H7 (cell line): Measurements from ENCODE around the gene COMMD10. TPM values are rescaled to one million over a fixed set of nuclear protein-coding genes. Genes with fewer than 3 reads are reported as not detected.

ENCODE experiments used
- DNase-seq: peaks from one replicate; pipeline ENCODE4 v3.0.0; 2012
- H3K27me3 ChIP-seq: 2 replicates; pipeline ENCODE4 v1.6.0; 2011; ENCODE audit warnings: mild to moderate bottlenecking, low read length; ENCODE audit not compliant: control insufficient read depth, insufficient read depth
- H3K36me3 ChIP-seq: replicated peaks from 2 replicates; pipeline ENCODE4 v1.5.1; 2011; ENCODE audit warnings: low read length; ENCODE audit not compliant: control insufficient read depth, insufficient read depth
- H3K4me3 ChIP-seq: 2 replicates; pipeline ENCODE4 v1.5.1; 2011; ENCODE audit warnings: low read depth, mild to moderate bottlenecking, control low read depth, low read length, moderate library complexity; ENCODE audit not compliant: insufficient read depth
- total RNA-seq: library from RNA; depleted of rRNA; stranded (reverse); fragments of >200 nt; shearing (Covaris generic); gene quantifications from 2 replicates; pipeline ENCODE4 v1.2.3, GENCODE V29; 2014

The COMMD10 gene
- total RNA-seq, 1 experiment from 2014 or later: 47.3 TPM

- Histone ChIP-seq H3K27me3 (no peaks in the 10 kb centered on the region), H3K4me3 (no peak overlapping the region), H3K36me3 (no peaks in the 10 kb centered on the region)
- no peak for DNase-seq
Observed at GRCh38 chr5:116273448-116274242, 188.8 kb downstream of the COMMD10 start.

DNA sequence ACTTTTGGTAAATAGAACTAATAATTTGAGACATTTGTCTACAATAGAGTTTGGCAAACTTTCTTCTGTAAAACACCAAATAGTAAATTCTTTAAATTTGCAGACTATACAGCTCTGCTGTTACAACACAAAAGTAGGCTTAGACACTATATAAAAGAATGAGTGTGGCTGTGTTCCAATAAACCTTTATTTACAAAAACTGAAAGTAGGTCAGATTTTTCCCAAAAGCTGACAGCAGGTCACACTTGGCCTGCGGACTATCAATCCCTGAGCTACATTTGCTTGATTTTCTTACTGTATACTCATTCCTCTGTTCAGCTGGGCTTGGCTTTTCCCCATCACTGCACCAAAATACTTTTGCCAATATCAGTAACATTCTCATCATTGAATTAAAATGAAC lies 189.4 kb downstream of the COMMD10 start:
- H3K36me3 ChIP-seq: no peaks in the 10 kb centered on the region
- no peak overlapping the region for H3K4me3 ChIP-seq
- no peak for DNase-seq
- no peaks in the 10 kb centered on the region for H3K27me3 ChIP-seq

DNA sequence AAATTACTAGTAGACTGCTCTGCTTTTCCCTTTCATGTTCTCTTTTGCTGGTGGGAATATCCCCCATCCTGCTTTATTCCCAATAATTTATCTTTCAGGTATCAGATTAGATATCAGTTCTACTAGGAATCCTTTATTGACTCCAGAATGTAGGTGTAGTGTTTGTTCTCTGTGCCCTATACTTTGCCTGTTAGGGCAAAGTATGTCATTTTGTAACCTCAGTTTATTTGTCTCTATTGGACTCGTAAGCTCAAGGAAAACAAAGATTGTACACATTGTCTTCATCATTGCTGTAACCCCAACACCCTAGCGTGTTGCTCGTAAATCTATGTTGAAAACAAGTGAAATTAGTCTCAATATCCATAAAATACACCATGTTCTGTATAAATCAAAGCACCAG lies 190.5 kb downstream of the COMMD10 start:
- Histone ChIP-seq H3K4me3 (no peak overlapping the region), H3K27me3 (no peaks in the 10 kb centered on the region), H3K36me3 (no peaks in the 10 kb centered on the region)
- no peak for DNase-seq

- DNase-seq: no peak
- Histone ChIP-seq H3K4me3 (no peak overlapping the region), H3K27me3 (no peaks in the 10 kb centered on the region), H3K36me3 (no peaks in the 10 kb centered on the region)
Observed at GRCh38 chr5:116276952-116277351, 192.1 kb downstream of the COMMD10 start.

GRCh38 chr5:116280149-116280803 lies 195.5 kb downstream of the COMMD10 start:
- no peaks in the 10 kb centered on the region for H3K36me3 ChIP-seq
- H3K4me3 ChIP-seq: no peak overlapping the region
- DNase-seq: no peak
- no peaks in the 10 kb centered on the region for H3K27me3 ChIP-seq

DNA sequence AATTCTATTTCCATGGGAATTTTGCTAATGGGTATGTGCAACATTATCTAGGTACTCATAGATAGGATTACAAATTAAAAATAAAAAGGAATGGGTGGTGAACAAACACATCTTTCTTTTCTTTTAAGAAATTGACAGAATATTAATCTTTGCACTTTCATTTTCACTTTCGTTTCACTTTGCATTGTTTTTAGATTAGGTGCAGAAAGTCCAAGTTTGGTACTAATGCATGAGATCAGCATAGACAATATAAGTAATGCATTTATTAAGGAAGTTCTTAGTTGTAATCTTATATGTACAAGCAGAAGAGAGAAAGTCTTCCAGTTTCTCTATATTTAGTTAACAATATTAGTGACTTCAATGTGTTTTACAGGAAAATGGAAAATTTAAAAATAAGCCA lies 196.5 kb downstream of the COMMD10 start:
- Histone ChIP-seq H3K36me3 (no peaks in the 10 kb centered on the region), H3K4me3 (no peak overlapping the region), H3K27me3 (no peaks in the 10 kb centered on the region)
- no peak for DNase-seq

DNA sequence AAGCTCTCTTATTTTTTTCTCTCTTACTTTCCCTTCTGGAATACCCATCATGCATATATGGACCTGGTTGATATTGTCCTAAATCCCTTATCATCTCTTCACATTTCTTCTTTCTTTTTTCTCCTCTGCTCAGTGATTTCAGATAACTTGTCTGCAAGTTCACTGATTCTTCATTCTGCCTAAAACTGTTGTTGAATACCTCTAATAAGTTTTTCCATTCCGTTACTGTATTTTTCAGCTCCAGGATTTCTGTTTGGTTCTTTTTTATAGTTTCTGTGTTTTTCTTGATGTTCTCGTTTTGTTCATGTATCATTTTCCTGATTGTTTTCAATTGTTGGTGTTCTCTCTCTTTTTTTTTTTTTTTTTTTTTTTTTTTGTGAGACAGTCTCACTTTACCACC lies 203.7 kb downstream of the COMMD10 start:
- Histone ChIP-seq H3K36me3 (no peaks in the 10 kb centered on the region), H3K27me3 (no peaks in the 10 kb centered on the region), H3K4me3 (no peak overlapping the region)
- DNase-seq: no peak

- Histone ChIP-seq H3K36me3 (no peaks in the 10 kb centered on the region), H3K4me3 (no peak overlapping the region), H3K27me3 (no peaks in the 10 kb centered on the region)
- DNase-seq: peak; percentile 18
Observed at GRCh38 chr5:116289276-116289675, 204.5 kb downstream of the COMMD10 start.

- no peak for DNase-seq
- Histone ChIP-seq H3K36me3 (no peaks in the 10 kb centered on the region), H3K4me3 (no peak overlapping the region), H3K27me3 (no peaks in the 10 kb centered on the region)
Observed at GRCh38 chr5:116291271-116291670, 206.4 kb downstream of the COMMD10 start.

GRCh38 chr5:116292321-116292720 lies 207.5 kb downstream of the COMMD10 start:
- H3K36me3 ChIP-seq: no peaks in the 10 kb centered on the region
- no peak for DNase-seq
- H3K4me3 ChIP-seq: no peak overlapping the region
- H3K27me3 ChIP-seq: no peaks in the 10 kb centered on the region

DNA sequence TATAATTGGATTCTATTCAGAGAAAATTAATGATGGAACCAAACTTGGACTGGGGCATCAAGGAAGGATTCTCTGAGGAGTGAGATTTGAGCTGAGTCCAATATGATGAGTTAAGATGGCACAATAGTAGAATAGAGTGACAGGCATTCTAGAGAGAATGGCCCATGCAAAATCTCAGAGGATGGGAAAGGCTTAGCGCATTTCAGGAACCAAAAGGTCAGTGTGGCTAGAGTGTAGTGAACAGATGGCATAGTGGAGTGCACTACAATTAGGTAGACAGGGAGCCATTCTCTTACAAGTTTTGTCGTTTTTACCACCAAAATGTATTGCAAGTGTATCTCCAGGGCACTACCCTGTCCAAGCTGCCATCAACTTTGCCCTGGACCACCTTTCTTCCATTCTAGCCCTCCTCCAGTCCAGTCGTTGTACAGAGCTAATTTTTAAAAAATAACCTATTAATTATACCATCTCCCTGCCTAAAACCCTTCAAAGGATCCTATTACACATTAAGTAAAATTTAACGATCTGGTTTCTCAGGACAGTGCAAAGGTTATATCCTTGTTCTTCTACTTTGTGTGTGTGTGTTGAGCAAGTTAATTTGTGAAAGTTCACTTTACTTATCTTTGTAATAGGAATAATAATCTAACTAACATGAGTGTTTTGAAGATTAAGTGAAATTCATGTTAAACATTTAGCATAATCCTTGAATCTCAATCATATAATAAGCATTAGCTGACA lies 211.7 kb downstream of the COMMD10 start:
- DNase-seq: no peak
- Histone ChIP-seq H3K4me3 (no peak overlapping the region), H3K36me3 (no peaks in the 10 kb centered on the region; the same call in 1 of the 2 replicates), H3K27me3 (no peaks in the 10 kb centered on the region)

GRCh38 chr5:116297296-116297814 lies 212.5 kb downstream of the COMMD10 start:
- Histone ChIP-seq H3K36me3 (no peaks in the 10 kb centered on the region; the same call in 1 of the 2 replicates), H3K27me3 (no peaks in the 10 kb centered on the region), H3K4me3 (no peak overlapping the region)
- no peak for DNase-seq

- no peak overlapping the region for H3K4me3 ChIP-seq
Observed at GRCh38 chr5:116299746-116300640, 215.2 kb downstream of the COMMD10 start.

DNA sequence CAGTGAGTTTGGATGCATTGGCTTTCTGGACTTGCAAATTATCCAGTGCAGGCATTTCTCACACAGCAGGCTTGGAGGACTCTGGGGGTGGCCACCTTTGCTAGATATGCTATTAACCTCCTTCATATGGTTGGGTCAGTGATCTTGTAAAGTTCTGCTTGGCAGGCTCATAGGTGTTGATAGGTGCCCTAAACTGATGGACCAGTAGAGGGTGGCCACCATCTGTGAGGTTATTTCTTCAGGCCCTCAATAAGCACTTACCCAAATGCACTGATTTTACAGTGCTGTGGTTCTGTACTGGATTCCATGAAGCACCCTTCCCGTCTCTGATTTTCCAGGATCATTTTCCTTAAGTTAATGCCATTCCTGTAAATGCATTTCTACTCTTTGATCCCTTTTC lies 216.3 kb downstream of the COMMD10 start:
- no peaks in the 10 kb centered on the region; the same call in none of the 2 replicates for H3K36me3 ChIP-seq
- H3K4me3 ChIP-seq: no peak overlapping the region
- DNase-seq: no peak
- H3K27me3 ChIP-seq: no peaks in the 10 kb centered on the region

More at GRCh38 chr5:116299746-116300640, 215.2 kb downstream of the COMMD10 start:
- no peaks in the 10 kb centered on the region; the same call in none of the 2 replicates for H3K36me3 ChIP-seq
- no peak for DNase-seq
- H3K27me3 ChIP-seq: no peaks in the 10 kb centered on the region
